ENCODE results near the gene RALGDS. TPM values are rescaled to one million over a fixed set of nuclear protein-coding genes. Genes with fewer than 3 reads are reported as not detected.

The RALGDS gene
- total and polyA plus RNA-seq, 9 of the 15 experiments (the other 6 are each of a cell fraction or from before 2014, with no cell fraction given) = 0.75 to 43.3 (median 27.1) TPM

DNA sequence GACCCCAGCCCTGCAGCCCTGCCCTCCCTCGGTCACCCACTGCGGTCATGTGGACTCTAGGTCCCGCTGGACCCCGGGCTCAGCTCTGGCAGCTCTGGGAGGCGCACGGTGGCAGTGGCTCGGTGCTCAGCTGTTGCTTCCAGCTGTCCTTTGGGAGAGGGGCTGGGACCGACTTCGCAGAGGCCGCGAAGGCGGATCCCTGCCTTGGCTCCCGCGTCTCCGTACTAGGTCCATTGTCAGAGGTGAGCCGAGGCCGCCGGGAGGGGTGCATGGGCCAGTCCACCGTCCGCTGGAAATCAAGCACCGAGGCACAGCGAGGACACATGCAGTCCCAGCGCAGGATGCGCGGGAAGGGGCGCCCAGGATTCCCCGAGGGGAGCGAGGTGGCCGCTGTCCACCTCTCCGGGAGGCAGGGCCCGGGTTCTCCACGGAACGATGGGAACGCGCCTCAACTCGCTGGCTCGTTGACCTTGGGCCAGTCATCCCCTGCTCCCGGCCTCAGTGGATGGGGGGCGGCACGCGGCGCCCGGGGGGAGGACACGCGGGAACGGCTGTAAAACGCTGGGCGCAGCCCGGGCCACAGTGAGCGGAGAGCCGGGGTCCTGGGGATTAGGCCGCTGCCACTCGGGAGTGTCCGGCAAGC lies 41.9 kb upstream of the RALGDS start:
- ChIA-PET POLR2A (interaction anchor here (0.5 to 1.4 kb wide), 3 partner anchors 8 to 73 kb away, joined by 3 to 4 read pairs (median 4); no protein-coding TSS in a partner anchor), CTCF (ENCODE audit: low intra/inter-chr PET ratio) (no interaction called here)
- Histone ChIP-seq H3K27ac (ENCODE audit: extremely low read depth, low read depth, low read length) (no peak overlapping the region; the same call in 2 of the 3 replicates), H2AFZ (ENCODE audit: low read depth, low read length) (peak overlapping the region; percentile 92), H3K9me3 (replicated peaks; ENCODE audit: control insufficient read depth, insufficient read depth, low read depth, low read length) (no peaks in the 10 kb centered on the region), H3K27me3 (ENCODE audit: control insufficient read depth in 2 of 2, insufficient read depth in 2 of 2, low read length in 2 of 2) (no peaks in the 10 kb centered on the region), H3K36me3 (ENCODE audit: control insufficient read depth, insufficient read depth, low read length) (peaks cover 22% of the 10 kb centered on the region), H3K4me3 (peak overlapping the region; percentile 76), H3K79me2 (ENCODE audit: control insufficient read depth, insufficient read depth, low read length) (peaks cover 19% of the 10 kb centered on the region), H3K4me2 (ENCODE audit: insufficient read depth, low read length) (peak overlapping the region; percentile 81), H3K9ac (ENCODE audit: insufficient read depth in 1 of 2, low read depth in 2 of 2, low read length in 2 of 2) (peak overlapping the region; percentile 74 to 94), H4K20me1 (replicated peaks; ENCODE audit: control insufficient read depth, insufficient read depth, low read length) (no peaks in the 10 kb centered on the region), H3K9me1 (ENCODE audit: control insufficient read depth, insufficient read depth, low read length) (no peaks in the 10 kb centered on the region), H3K4me1 (replicated peaks in 1 of 2; ENCODE audit: control insufficient read depth in 2 of 2, insufficient read depth in 2 of 2, low read length in 2 of 2) (peaks cover 33 to 60% of the 10 kb centered on the region in 2 experiments; a peak in 4 of 5 replicates)
- DNase-seq (ENCODE audit: extremely low read depth in 1 of 4, low spot score in 3 of 4) = peak in 1 of 4 experiments; percentile 48
- peak; percentile 3; the same call in 2 of the 3 replicates for ATAC-seq
- intact Hi-C loops (cut with micrococcal nuclease) (no loop called here), in situ Hi-C loops (cut with MboI) (no loop called here)
- WGBS (ENCODE audit: insufficient coverage, low coverage, missing lambda C conversion rate) = 45% methylated on average over 38 of the region's 54 CpGs
- no peak for FAIRE-seq
- no TSS peak for BruUV-seq (replicated peaks)
- 0 out of 2 replicates have a peak, but pooled peaks have one; percentile 51 for TF ChIP-seq ZNF124 (CRISPR knock-in tag; IDR thresholded peaks at IDR 0.05)
- no peak for TF ChIP-seq SAFB (IDR thresholded peaks at IDR 0.05; ENCODE audit: borderline replicate concordance, low read depth, low read length)
- peak; percentile 26; the same call in 1 of the 2 replicates for TF ChIP-seq ZNF431 (CRISPR knock-in tag; IDR thresholded peaks at IDR 0.05)
- no peak for TF ChIP-seq ZNF253 (CRISPR knock-in tag; conservative IDR thresholded peaks at IDR 0.05)
- TF ChIP-seq, protein P1, sequence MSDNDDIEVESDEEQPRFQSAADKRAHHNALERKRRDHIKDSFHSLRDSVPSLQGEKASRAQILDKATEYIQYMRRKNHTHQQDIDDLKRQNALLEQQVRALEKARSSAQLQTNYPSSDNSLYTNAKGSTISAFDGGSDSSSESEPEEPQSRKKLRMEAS (CRISPR knock-in tag; IDR thresholded peaks at IDR 0.05) = peak; percentile 37
- TF ChIP-seq, protein P2, sequence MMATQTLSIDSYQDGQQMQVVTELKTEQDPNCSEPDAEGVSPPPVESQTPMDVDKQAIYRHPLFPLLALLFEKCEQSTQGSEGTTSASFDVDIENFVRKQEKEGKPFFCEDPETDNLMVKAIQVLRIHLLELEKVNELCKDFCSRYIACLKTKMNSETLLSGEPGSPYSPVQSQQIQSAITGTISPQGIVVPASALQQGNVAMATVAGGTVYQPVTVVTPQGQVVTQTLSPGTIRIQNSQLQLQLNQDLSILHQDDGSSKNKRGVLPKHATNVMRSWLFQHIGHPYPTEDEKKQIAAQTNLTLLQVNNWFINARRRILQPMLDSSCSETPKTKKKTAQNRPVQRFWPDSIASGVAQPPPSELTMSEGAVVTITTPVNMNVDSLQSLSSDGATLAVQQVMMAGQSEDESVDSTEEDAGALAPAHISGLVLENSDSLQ (IDR thresholded peaks at IDR 0.05) = no peak
- TF ChIP-seq, protein P3, sequence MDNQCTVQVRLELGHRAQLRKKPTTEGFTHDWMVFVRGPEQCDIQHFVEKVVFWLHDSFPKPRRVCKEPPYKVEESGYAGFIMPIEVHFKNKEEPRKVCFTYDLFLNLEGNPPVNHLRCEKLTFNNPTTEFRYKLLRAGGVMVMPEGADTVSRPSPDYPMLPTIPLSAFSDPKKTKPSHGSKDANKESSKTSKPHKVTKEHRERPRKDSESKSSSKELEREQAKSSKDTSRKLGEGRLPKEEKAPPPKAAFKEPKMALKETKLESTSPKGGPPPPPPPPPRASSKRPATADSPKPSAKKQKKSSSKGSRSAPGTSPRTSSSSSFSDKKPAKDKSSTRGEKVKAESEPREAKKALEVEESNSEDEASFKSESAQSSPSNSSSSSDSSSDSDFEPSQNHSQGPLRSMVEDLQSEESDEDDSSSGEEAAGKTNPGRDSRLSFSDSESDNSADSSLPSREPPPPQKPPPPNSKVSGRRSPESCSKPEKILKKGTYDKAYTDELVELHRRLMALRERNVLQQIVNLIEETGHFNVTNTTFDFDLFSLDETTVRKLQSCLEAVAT (IDR thresholded peaks at IDR 0.05) = 0 out of 4 replicates have a peak, but pooled peaks of 1 of the 2 experiments have one; percentile 10
- TF ChIP-seq CTBP1 (IDR thresholded peaks at IDR 0.05; ENCODE audit: borderline replicate concordance) = no peak
- no peak for TF ChIP-seq TRIM24 (IDR thresholded peaks at IDR 0.05)
- no peak for TF ChIP-seq KDM2B (CRISPR knock-in tag; IDR thresholded peaks at IDR 0.05)
- TF ChIP-seq, protein P4, sequence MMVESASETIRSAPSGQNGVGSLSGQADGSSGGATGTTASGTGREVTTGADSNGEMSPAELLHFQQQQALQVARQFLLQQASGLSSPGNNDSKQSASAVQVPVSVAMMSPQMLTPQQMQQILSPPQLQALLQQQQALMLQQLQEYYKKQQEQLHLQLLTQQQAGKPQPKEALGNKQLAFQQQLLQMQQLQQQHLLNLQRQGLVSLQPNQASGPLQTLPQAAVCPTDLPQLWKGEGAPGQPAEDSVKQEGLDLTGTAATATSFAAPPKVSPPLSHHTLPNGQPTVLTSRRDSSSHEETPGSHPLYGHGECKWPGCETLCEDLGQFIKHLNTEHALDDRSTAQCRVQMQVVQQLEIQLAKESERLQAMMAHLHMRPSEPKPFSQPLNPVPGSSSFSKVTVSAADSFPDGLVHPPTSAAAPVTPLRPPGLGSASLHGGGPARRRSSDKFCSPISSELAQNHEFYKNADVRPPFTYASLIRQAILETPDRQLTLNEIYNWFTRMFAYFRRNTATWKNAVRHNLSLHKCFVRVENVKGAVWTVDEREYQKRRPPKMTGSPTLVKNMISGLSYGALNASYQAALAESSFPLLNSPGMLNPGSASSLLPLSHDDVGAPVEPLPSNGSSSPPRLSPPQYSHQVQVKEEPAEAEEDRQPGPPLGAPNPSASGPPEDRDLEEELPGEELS (CRISPR knock-in tag; IDR thresholded peaks at IDR 0.05; ENCODE audit: borderline replicate concordance) = no peak
- TF ChIP-seq XRCC4 (IDR thresholded peaks at IDR 0.05; ENCODE audit: extremely low read depth, insufficient read depth, insufficient read length) = no peak
- TF ChIP-seq, protein P5, sequence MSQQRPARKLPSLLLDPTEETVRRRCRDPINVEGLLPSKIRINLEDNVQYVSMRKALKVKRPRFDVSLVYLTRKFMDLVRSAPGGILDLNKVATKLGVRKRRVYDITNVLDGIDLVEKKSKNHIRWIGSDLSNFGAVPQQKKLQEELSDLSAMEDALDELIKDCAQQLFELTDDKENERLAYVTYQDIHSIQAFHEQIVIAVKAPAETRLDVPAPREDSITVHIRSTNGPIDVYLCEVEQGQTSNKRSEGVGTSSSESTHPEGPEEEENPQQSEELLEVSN (IDR thresholded peaks at IDR 0.05; ENCODE audit: borderline replicate concordance in 1 of 2, extremely low read depth in 1 of 2, insufficient read depth in 1 of 2, insufficient read length in 1 of 2, low read depth in 1 of 2, low read length in 1 of 2, poor library complexity in 1 of 2, severe bottlenecking in 1 of 2) = peak; percentile 36 to 49
- TF ChIP-seq RBBP5 (IDR thresholded peaks at IDR 0.05; ENCODE audit: borderline replicate concordance, insufficient read depth, low read length, poor library complexity, severe bottlenecking) = peak; percentile 38
- no peak for TF ChIP-seq ZNF143 (CRISPR knock-in tag; IDR thresholded peaks at IDR 0.05)
- TF ChIP-seq MAFF (IDR thresholded peaks at IDR 0.05; ENCODE audit: low read length) = no peak
